ENCODE data around the gene PAPPA2. TPM values are rescaled to one million over a fixed set of nuclear protein-coding genes. Genes with fewer than 3 reads are reported as not detected.

Gene PAPPA2
- total and polyA plus RNA-seq, 9 of the 15 experiments (the other 6 are each of a cell fraction or from before 2014, with no cell fraction given): 0.01 to 0.15 (median 0.05) TPM; not detected in 2

DNA sequence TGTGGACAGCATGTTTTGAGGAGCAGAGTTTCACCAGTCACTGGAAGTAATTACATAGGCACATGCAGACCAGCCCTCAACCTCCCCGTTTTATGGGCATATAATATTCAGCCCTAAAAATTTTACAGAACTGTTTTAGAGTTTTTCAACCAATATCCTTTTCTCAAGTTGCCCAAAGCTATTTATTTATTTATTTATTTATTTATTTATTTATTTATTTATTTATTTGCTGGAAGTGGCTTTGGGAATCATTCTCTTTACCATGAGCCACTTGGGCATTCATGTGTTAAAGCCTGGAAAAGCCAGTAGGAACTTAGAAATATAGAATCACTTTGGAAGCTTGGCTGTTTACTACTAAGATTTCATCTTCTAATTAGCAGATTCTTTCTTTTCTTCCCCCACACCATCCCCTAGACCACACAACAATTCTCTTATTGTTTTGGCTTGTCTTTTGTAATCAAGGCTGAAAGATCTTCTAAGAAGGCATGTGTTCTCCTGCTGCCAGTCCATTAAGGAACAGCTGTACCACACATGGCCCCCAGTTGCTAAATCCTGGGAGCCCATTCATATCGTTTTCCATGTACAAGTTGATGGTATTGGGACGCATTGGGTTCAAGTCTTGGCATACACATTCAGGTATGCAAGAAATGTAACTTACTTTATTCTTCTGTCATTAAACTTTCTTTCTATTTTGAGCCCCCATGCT is 220.0 kb downstream of the PAPPA2 start:
- no peaks in the 10 kb centered on the region for H3K4me1 ChIP-seq (replicated peaks in 1 of 2; ENCODE audit: control insufficient read depth in 2 of 2, insufficient read depth in 2 of 2, low read length in 2 of 2)
- TF ChIP-seq POU5F1 (IDR thresholded peaks at IDR 0.05; ENCODE audit: borderline replicate concordance, low read depth, low read length, partially characterized antibody): no peak
- TF ChIP-seq, protein P1, sequence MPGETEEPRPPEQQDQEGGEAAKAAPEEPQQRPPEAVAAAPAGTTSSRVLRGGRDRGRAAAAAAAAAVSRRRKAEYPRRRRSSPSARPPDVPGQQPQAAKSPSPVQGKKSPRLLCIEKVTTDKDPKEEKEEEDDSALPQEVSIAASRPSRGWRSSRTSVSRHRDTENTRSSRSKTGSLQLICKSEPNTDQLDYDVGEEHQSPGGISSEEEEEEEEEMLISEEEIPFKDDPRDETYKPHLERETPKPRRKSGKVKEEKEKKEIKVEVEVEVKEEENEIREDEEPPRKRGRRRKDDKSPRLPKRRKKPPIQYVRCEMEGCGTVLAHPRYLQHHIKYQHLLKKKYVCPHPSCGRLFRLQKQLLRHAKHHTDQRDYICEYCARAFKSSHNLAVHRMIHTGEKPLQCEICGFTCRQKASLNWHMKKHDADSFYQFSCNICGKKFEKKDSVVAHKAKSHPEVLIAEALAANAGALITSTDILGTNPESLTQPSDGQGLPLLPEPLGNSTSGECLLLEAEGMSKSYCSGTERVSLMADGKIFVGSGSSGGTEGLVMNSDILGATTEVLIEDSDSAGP (CRISPR knock-in tag; IDR thresholded peaks at IDR 0.05): no peak
- TF ChIP-seq, protein P2, sequence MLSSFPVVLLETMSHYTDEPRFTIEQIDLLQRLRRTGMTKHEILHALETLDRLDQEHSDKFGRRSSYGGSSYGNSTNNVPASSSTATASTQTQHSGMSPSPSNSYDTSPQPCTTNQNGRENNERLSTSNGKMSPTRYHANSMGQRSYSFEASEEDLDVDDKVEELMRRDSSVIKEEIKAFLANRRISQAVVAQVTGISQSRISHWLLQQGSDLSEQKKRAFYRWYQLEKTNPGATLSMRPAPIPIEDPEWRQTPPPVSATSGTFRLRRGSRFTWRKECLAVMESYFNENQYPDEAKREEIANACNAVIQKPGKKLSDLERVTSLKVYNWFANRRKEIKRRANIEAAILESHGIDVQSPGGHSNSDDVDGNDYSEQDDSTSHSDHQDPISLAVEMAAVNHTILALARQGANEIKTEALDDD (IDR thresholded peaks at IDR 0.05): no peak
- TF ChIP-seq MAFK (IDR thresholded peaks at IDR 0.05; ENCODE audit: low read length): no peak
- TF ChIP-seq CBX3 (IDR thresholded peaks at IDR 0.05; ENCODE audit: borderline replicate concordance in 1 of 2, low read length in 2 of 2): no peak
- no peak for TF ChIP-seq GABPB1 (CRISPR knock-in tag; IDR thresholded peaks at IDR 0.05)
- TF ChIP-seq, protein P3, sequence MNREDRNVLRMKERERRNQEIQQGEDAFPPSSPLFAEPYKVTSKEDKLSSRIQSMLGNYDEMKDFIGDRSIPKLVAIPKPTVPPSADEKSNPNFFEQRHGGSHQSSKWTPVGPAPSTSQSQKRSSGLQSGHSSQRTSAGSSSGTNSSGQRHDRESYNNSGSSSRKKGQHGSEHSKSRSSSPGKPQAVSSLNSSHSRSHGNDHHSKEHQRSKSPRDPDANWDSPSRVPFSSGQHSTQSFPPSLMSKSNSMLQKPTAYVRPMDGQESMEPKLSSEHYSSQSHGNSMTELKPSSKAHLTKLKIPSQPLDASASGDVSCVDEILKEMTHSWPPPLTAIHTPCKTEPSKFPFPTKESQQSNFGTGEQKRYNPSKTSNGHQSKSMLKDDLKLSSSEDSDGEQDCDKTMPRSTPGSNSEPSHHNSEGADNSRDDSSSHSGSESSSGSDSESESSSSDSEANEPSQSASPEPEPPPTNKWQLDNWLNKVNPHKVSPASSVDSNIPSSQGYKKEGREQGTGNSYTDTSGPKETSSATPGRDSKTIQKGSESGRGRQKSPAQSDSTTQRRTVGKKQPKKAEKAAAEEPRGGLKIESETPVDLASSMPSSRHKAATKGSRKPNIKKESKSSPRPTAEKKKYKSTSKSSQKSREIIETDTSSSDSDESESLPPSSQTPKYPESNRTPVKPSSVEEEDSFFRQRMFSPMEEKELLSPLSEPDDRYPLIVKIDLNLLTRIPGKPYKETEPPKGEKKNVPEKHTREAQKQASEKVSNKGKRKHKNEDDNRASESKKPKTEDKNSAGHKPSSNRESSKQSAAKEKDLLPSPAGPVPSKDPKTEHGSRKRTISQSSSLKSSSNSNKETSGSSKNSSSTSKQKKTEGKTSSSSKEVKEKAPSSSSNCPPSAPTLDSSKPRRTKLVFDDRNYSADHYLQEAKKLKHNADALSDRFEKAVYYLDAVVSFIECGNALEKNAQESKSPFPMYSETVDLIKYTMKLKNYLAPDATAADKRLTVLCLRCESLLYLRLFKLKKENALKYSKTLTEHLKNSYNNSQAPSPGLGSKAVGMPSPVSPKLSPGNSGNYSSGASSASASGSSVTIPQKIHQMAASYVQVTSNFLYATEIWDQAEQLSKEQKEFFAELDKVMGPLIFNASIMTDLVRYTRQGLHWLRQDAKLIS (CRISPR knock-in tag; IDR thresholded peaks at IDR 0.05): no peak
- TF ChIP-seq ZNF217 (CRISPR knock-in tag; IDR thresholded peaks at IDR 0.05): no peak
- TF ChIP-seq PYGO2 (tag; IDR thresholded peaks at IDR 0.05): no peak
- TF ChIP-seq EHMT2 (IDR thresholded peaks at IDR 0.05): no peak
- TF ChIP-seq OTX1 (CRISPR knock-in tag; IDR thresholded peaks at IDR 0.05): no peak
- 2% methylated on average over 3 of the region's 3 CpGs for WGBS (ENCODE audit: insufficient coverage, low coverage, missing lambda C conversion rate)
- no peaks in the 10 kb centered on the region for H4K20me1 ChIP-seq (replicated peaks; ENCODE audit: control insufficient read depth, insufficient read depth, low read length)
- BruUV-seq (replicated peaks): no TSS peak
- no peaks in the 10 kb centered on the region for H3K9me1 ChIP-seq (ENCODE audit: control insufficient read depth, insufficient read depth, low read length)
- no peak overlapping the region for H2AFZ ChIP-seq (ENCODE audit: low read depth, low read length)
- POLR2A ChIA-PET: interaction anchor here (2.2 kb wide), 1 partner anchor 24 kb away, joined by 5 read pairs; no protein-coding TSS in a partner anchor
- no peak for DNase-seq (ENCODE audit: extremely low read depth in 1 of 4, low spot score in 3 of 4)
- no peaks in the 10 kb centered on the region; a peak in 1 of 5 replicates for H3K27me3 ChIP-seq (ENCODE audit: control insufficient read depth in 2 of 2, insufficient read depth in 2 of 2, low read length in 2 of 2)
- H3K36me3 ChIP-seq (ENCODE audit: control insufficient read depth, insufficient read depth, low read length): no peaks in the 10 kb centered on the region
- intact Hi-C loops (cut with micrococcal nuclease) (no loop called here), in situ Hi-C loops (cut with MboI) (no loop called here)
- H3K9me3 ChIP-seq (replicated peaks; ENCODE audit: control insufficient read depth, insufficient read depth, low read depth, low read length): no peaks in the 10 kb centered on the region
- H3K27ac ChIP-seq (ENCODE audit: extremely low read depth, low read depth, low read length): no peak overlapping the region
- H3K79me2 ChIP-seq (ENCODE audit: control insufficient read depth, insufficient read depth, low read length): no peaks in the 10 kb centered on the region
- no peak overlapping the region for H3K4me3 ChIP-seq
- CTCF ChIA-PET (ENCODE audit: low intra/inter-chr PET ratio): no interaction called here
- FAIRE-seq: no peak
- H3K9ac ChIP-seq (ENCODE audit: insufficient read depth in 1 of 2, low read depth in 2 of 2, low read length in 2 of 2): no peak overlapping the region
- no peak overlapping the region for H3K4me2 ChIP-seq (ENCODE audit: insufficient read depth, low read length)
- no peak for ATAC-seq
